Measurements from ENCODE around the gene OFD1.

The OFD1 gene

GRCh38 chrX:13752141-13752540, 17.6 kb downstream of the OFD1 start:
- no peak for DNase-seq (ENCODE audit: low read depth)

- no peak for DNase-seq (ENCODE audit: low read depth)
These were observed 18.1 kb downstream of the OFD1 start for GRCh38 chrX:13752646-13753045.

- no peak for DNase-seq (ENCODE audit: low read depth)
These were observed 20.2 kb downstream of the OFD1 start for GRCh38 chrX:13754765-13755164.

GRCh38 chrX:13755254-13755653, 20.7 kb downstream of the OFD1 start:
- no peak for DNase-seq (ENCODE audit: low read depth)

GRCh38 chrX:13756381-13756780, 21.8 kb downstream of the OFD1 start:
- no peak for DNase-seq (ENCODE audit: low read depth)

GRCh38 chrX:13759152-13759718, 24.7 kb downstream of the OFD1 start:
- no peak for DNase-seq (ENCODE audit: low read depth)

- DNase-seq (ENCODE audit: low read depth): no peak
These were observed 25.9 kb downstream of the OFD1 start for GRCh38 chrX:13760426-13760825.

GRCh38 chrX:13761606-13762414, 27.3 kb downstream of the OFD1 start:
- no peak for DNase-seq (ENCODE audit: low read depth)

GRCh38 chrX:13763489-13763888, 28.9 kb downstream of the OFD1 start:
- no peak for DNase-seq (ENCODE audit: low read depth)

GRCh38 chrX:13764281-13764680, 29.7 kb downstream of the OFD1 start:
- DNase-seq (ENCODE audit: low read depth): no peak

- DNase-seq (ENCODE audit: low read depth): no peak
These were observed 30.2 kb downstream of the OFD1 start for GRCh38 chrX:13764765-13765164.

GRCh38 chrX:13768939-13769338, 34.4 kb downstream of the OFD1 start:
- DNase-seq (ENCODE audit: low read depth): no peak

- DNase-seq (ENCODE audit: low read depth): no peak
These were observed 35.5 kb downstream of the OFD1 start for GRCh38 chrX:13770013-13770535.

GRCh38 chrX:13774696-13775095, 40.1 kb downstream of the OFD1 start:
- no peak for DNase-seq (ENCODE audit: low read depth)

- no peak for DNase-seq (ENCODE audit: low read depth)
These were observed 41.3 kb downstream of the OFD1 start for GRCh38 chrX:13775837-13776236.

- no peak for DNase-seq (ENCODE audit: low read depth)
These were observed 41.8 kb downstream of the OFD1 start for GRCh38 chrX:13776387-13776786.

GRCh38 chrX:13778916-13779315, 44.4 kb downstream of the OFD1 start:
- no peak for DNase-seq (ENCODE audit: low read depth)

- no peak for DNase-seq (ENCODE audit: low read depth)
These were observed 46.4 kb downstream of the OFD1 start for GRCh38 chrX:13780868-13781427.

GRCh38 chrX:13786048-13786447, 51.5 kb downstream of the OFD1 start:
- DNase-seq (ENCODE audit: low read depth): no peak

GRCh38 chrX:13790206-13791131, 55.9 kb downstream of the OFD1 start:
- no peak for DNase-seq (ENCODE audit: low read depth)

GRCh38 chrX:13791145-13791544, 56.6 kb downstream of the OFD1 start:
- no peak for DNase-seq (ENCODE audit: low read depth)

GRCh38 chrX:13791559-13791958, 57.0 kb downstream of the OFD1 start:
- DNase-seq (ENCODE audit: low read depth): no peak
